Activated CD4-positive, alpha-beta T cell treated with anti-CD3 and anti-CD28 coated beads, Interleukin-2, amount 10 ng/mL, durations not matched to agents 7 days and 5 days (primary cell): ENCODE measurements around the gene JMJD7. TPM values are rescaled to one million over a fixed set of nuclear protein-coding genes. Genes with fewer than 3 reads are reported as not detected.
A peak's percentile ranks its signal among the peaks of the same experiment; 100 is the strongest.

ENCODE experiments used
- CTCF ChIA-PET: fragments of 350-600 bp; sonication (Branson Sonifier 250); formaldehyde crosslinking; loops from one replicate; lab custom pipeline; 2021; ENCODE audit warnings: antibody characterized with exemption; lab: Charles Lee
- POLR2A ChIA-PET: fragments of 350-600 bp; sonication (Branson Sonifier 250); formaldehyde crosslinking; loops from one replicate; lab custom pipeline; 2021; ENCODE audit warnings: antibody characterized with exemption; lab: Charles Lee
- DNase-seq: peaks from one replicate; pipeline ENCODE4 v3.0.0-alpha.2; 2020
- H3K27ac Mint-ChIP-seq: one replicate; pipeline ENCODE4 v1.8.0; 2021; ENCODE audit warnings: mild to moderate bottlenecking, moderate library complexity, mixed read lengths
- H3K27me3 Mint-ChIP-seq: one replicate; pipeline ENCODE4 v1.8.0; 2021; ENCODE audit warnings: mixed read lengths
- H3K36me3 Mint-ChIP-seq: one replicate; pipeline ENCODE4 v1.8.0; 2021; ENCODE audit warnings: low read depth, mixed read lengths
- H3K4me1 Mint-ChIP-seq: one replicate; pipeline ENCODE4 v1.8.0; 2021; ENCODE audit warnings: mixed read lengths
- H3K4me3 Mint-ChIP-seq: one replicate; pipeline ENCODE4 v1.8.0; 2021; ENCODE audit warnings: mild to moderate bottlenecking, moderate library complexity, mixed read lengths
- H3K9me3 Mint-ChIP-seq: one replicate; pipeline ENCODE4 v1.8.0; 2021; ENCODE audit warnings: mixed read lengths
- microRNA-seq: library from miRNA; unstranded; fragments of <30 nt; microRNA quantifications from one replicate; pipeline ENCODE4 v1.2.0, GENCODE V29; 2021; ENCODE audit warnings: borderline microRNAs expressed, borderline replicate concordance
- total RNA-seq, 2 experiments: library from RNA; stranded (reverse); gene quantifications; one replicate each; pipeline ENCODE4 v1.2.3, GENCODE V29; 2021

Gene JMJD7
- total RNA-seq, 2 experiments from 2014 or later: 23.9 to 28.4 TPM

DNA sequence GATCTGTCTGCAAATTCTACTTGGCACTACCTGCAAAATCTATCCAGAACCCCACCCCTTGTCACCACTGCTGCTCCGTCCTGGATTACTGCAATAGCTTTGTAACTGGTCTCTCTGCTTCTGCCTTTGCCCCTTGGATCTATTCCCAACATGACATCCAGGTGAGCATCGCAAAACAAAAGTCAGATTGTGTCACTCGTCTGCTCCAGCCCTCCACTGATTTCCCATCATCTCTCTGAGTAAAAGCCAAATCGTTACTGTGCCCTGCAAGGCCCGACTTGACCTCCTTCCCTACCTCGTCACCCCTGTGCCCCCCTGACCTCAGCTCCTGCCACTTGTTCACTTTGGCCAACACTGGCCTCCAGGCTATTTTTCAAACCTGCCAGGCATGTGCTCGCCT, 56.6 kb downstream of the JMJD7 start:
- no peak overlapping the region for H3K27ac Mint-ChIP-seq
- H3K36me3 Mint-ChIP-seq: no peaks in the 10 kb centered on the region
- H3K9me3 Mint-ChIP-seq: peaks cover 3% of the 10 kb centered on the region
- H3K27me3 Mint-ChIP-seq: peaks cover 6% of the 10 kb centered on the region
- POLR2A ChIA-PET: no interaction called here
- CTCF ChIA-PET: interaction anchor here (1.5 to 2.1 kb wide), 2 partner anchors 11 to 110 kb away, joined by 3 to 5 read pairs; partner anchors contain the start of gene MAPKBP1
- DNase-seq: no peak
- H3K4me1 Mint-ChIP-seq: peaks cover 28% of the 10 kb centered on the region
- no peak overlapping the region for H3K4me3 Mint-ChIP-seq

DNA sequence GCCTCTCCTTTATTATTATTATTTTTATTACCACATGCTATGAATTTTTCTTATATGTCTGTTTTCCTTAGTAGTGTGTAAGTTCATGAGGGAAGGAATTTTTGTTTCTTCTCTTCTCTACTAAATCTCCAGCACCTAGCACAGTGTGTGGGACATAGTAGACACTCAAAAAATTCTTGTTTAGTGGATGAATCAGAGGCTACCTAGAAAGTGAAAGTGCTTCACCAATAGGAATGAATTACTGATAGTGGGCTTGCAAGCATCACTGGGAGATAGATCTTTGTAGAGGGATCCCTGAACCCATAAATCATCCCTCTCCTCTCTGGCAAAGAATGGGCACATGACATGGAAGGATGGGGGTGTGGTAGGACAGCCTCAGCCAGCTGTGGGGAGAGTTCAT, 57.4 kb downstream of the JMJD7 start:
- H3K4me1 Mint-ChIP-seq: peaks cover 30% of the 10 kb centered on the region

DNA sequence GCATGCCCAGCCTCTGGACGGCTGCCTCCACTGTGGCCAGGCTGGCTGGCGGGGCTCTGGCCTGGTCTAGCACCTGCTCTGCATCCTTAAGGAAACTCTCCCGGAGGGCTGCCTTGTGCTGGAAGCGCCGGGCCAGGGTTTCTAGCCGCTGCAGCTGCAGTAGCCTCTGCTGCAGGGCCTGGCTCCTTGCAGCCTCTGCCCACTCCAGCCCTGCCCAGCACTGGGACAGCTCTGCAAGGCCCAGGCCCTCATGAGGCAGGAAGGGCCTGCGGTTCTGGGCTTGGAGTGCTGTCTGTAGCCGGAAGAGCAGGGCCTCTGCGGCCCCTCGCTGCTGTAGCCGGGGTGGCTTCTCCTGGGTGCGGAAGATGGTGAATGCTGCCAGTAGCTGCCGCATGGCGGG, 57.9 kb downstream of the JMJD7 start:
- Mint-ChIP-seq H3K4me1 (peaks cover 30% of the 10 kb centered on the region), H3K27me3 (peaks cover 6% of the 10 kb centered on the region), H3K27ac (no peak overlapping the region), H3K4me3 (no peak overlapping the region), H3K9me3 (peaks cover 3% of the 10 kb centered on the region), H3K36me3 (no peaks in the 10 kb centered on the region)
- CTCF ChIA-PET: interaction anchor here (1.4 kb wide), 1 partner anchor 19 kb away, joined by 4 read pairs; no protein-coding TSS in a partner anchor
- POLR2A ChIA-PET: no interaction called here
- DNase-seq: no peak

More for the DNA sequence above, 57.4 kb downstream of the JMJD7 start:
- ChIA-PET POLR2A (no interaction called here), CTCF (interaction anchor here (2.1 kb wide), 1 partner anchor 10 kb away, joined by 5 read pairs; no protein-coding TSS in a partner anchor)
- no peak for DNase-seq
- Mint-ChIP-seq H3K9me3 (peaks cover 3% of the 10 kb centered on the region), H3K4me3 (no peak overlapping the region), H3K36me3 (no peaks in the 10 kb centered on the region), H3K27ac (no peak overlapping the region), H3K27me3 (peaks cover 6% of the 10 kb centered on the region)

DNA sequence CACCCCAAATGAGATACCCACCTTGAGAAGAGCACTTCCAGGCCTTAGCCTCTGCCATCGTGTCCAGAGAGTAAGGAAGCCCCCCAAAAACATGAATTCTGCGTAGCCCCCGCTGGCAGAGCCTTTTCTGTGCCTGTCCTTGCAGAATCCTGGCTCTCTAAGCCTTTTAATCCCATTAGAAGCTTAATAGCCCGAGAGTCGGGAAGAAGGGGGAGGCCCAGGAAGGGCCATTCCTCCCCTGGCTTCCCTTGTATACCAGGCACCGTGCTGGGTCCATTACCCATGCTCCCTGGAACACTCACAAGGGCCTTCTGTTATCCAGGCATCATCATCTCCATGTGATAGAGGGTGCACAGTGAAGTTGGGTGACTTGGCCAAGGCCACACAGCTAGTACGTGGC, 58.8 kb downstream of the JMJD7 start:
- Mint-ChIP-seq H3K27ac (no peak overlapping the region), H3K27me3 (no peaks in the 10 kb centered on the region), H3K36me3 (no peaks in the 10 kb centered on the region), H3K9me3 (peaks cover 3% of the 10 kb centered on the region), H3K4me3 (no peak overlapping the region), H3K4me1 (peaks cover 25% of the 10 kb centered on the region)
- ChIA-PET POLR2A (no interaction called here), CTCF (interaction anchor here (1.0 to 1.4 kb wide), 2 partner anchors 18 to 117 kb away, joined by 3 to 4 read pairs; no protein-coding TSS in a partner anchor)
- no peak for DNase-seq

DNA sequence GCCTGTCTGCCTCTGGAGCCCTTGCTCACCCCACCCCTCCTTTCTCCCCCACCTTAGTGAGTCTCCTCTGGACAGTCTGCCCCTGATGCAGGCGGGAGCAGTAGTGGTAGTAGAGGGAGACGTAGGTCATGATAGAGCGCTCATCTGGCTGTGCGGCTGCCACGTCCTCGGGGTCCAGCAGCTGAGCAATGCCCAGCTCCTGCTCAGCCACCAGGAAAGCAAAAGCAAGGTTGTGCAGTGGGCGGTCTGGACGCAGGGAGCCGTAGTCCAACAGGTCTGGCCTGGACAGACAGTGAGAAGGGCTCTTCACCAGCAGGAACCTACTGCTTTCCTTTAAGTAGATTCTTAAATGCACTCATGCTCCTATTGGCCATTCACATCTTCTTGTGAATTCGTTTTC, 59.3 kb downstream of the JMJD7 start:
- H3K27me3 Mint-ChIP-seq: no peaks in the 10 kb centered on the region
- H3K4me1 Mint-ChIP-seq: peaks cover 28% of the 10 kb centered on the region
- peak overlapping the region; percentile 75 for H3K27ac Mint-ChIP-seq
- no peak overlapping the region for H3K4me3 Mint-ChIP-seq
- no peaks in the 10 kb centered on the region for H3K36me3 Mint-ChIP-seq
- CTCF ChIA-PET: interaction anchor here (1.0 to 1.4 kb wide), 2 partner anchors 18 to 118 kb away, joined by 3 to 4 read pairs; no protein-coding TSS in a partner anchor
- peaks cover 3% of the 10 kb centered on the region for H3K9me3 Mint-ChIP-seq
- POLR2A ChIA-PET: no interaction called here
- DNase-seq: no peak

Small RNA genes within 50 kb of the gene (microRNA-seq; reads per million reads assigned to microRNA genes)
- gene MIR4310: not detected

Other genes with a start within 250 kb of the JMJD7 start
- gene MGA, start 167.7 kb upstream of the JMJD7 start, total RNA-seq: 10 to 100 TPM; 33.0 to 35.2 TPM
- 10 to 100 TPM; 29.8 to 31.2 TPM for gene MAPKBP1, start 53.6 kb upstream of the JMJD7 start, total RNA-seq
- gene PLA2G4B, start 10.8 kb downstream of the JMJD7 start, total RNA-seq: 10 to 100 TPM; 10.5 to 17.0 TPM
- gene SPTBN5, start 66.0 kb downstream of the JMJD7 start, total RNA-seq: 1 to 10 TPM; 1.2 to 1.5 TPM
- gene EHD4, start 144.5 kb downstream of the JMJD7 start, total RNA-seq: 10 to 100 TPM; 14.5 TPM
- gene PLA2G4E, start 192.9 kb downstream of the JMJD7 start, total RNA-seq: not detected